GM18873 (cell line): ENCODE measurements around the gene TINAGL1.

Source experiments
- ATAC-seq: cut with Tn5 transposase; IDR thresholded peaks from one replicate; pipeline ENCODE4 v1.9.1; 2021; ENCODE audit warnings: mild to moderate bottlenecking, moderate library complexity, moderate number of reproducible peaks; ENCODE audit not compliant: unreplicated experiment, low FRiP score

Gene TINAGL1, protein sequence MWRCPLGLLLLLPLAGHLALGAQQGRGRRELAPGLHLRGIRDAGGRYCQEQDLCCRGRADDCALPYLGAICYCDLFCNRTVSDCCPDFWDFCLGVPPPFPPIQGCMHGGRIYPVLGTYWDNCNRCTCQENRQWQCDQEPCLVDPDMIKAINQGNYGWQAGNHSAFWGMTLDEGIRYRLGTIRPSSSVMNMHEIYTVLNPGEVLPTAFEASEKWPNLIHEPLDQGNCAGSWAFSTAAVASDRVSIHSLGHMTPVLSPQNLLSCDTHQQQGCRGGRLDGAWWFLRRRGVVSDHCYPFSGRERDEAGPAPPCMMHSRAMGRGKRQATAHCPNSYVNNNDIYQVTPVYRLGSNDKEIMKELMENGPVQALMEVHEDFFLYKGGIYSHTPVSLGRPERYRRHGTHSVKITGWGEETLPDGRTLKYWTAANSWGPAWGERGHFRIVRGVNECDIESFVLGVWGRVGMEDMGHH

DNA sequence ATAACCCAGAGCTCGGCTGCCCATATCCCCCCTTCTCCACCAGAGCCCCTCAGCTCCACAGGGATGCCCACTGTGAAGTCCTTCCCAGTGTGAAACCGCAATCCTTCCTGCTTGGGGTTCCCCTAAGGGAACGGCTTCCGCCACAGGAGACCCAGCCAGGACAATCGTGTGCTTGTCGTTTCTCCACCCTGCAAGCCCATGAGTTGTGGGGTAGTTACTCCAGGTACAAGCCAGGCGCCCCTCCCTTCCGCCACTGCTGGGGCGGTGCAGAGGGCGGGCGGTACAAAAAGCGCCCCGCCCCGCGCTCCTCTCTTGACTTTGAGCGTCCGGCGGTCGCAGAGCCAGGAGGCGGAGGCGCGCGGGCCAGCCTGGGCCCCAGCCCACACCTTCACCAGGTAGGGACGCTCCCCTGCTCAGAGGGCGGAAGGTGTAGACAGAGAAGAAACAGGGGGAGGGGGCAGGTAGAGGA is at the start of gene TINAGL1:
Gene TINAGL1, plus strand, starts transcription at position 315 of the 469 bp plus-strand sequence. CDS start 634 bp downstream, outside the sequence.
- no peak for ATAC-seq

DNA sequence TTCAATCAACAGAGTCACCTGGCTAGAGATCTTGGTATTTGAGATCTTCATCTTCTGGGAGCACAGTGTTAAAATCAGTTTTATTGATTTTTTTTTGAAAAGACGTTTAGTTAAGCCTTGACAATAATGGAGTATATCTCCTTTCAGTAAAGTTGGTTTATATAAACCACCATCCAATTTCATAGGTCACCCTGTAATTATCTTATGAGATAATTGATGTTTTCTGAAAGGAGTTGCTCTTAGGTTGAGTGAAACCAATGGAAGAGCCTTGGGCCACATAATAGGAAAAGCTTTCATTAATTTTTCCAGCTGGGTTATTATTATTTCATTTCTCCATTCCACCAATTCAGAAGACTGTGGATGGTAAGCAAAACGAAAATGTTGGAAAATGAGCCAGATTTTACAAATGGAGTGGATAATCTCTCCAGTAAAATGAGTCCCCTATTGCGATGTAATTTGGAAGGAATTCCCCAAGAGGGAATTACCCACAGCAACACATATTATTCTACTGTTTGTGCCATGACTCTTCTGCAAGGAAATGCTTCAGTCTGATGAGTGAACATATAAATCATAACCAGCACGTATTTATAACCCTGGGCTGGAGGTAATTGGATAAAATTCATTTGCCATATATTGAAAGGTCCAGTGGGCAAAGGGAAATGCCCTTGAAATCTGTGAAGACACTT is 46.2 kb upstream of the TINAGL1 start:
- ATAC-seq: no peak

DNA sequence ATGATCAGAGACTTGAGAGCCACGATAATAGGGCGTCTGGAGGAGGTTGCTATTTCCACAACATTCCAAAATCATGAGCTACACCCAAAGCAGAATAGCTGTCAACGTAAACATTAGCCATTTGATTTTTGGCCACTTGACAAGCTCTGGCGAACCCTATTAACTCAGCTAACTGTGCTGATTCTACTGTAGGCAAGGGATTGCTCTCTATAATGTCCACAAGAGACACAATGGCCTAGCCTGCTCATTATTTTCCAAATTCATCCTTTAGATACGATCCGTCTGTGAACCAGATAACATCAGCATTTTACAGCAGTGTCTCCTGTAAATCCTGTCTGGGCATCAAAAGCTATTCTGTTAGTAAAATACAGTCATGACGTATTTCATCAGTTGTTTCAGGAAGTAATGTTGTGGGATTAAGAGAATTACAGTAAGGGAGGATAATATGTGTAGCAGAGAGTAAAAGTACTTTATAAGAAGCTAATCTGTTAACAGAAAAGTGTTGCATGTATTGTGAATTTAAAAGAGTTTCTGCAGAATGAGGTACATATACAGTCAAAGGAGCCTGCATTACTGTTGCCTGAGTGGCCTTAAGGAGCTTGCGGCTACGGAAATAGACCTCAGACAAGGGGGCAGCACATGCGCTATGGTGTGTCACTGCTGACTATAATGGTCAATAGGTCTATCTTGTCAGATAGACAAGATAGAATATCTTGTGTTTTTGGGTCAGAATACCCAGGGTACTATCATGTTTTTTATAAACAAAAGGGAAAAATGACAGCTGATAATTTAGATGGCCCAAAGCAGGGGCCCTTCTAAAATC is 44.9 kb upstream of the TINAGL1 start:
- ATAC-seq: no peak

DNA sequence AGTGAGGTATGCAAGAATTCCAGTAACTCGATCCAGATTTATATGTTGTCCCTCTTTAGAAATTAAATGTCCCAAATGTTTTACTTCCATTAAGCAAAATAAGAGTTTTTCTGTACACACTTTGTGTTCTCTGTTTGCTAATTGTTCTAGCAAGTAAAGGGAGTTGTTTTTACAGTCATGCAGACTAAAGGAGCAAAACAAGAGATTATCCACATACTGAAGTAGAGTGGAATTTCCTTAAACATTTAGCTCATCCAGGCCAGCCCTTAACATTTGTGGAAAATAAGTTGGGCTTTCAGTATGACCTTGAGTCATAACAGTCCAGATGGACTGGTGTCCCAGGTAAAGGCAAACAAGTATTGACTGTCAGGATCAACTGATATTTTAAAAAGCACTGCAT is 44.1 kb upstream of the TINAGL1 start:
- ATAC-seq: no peak

DNA sequence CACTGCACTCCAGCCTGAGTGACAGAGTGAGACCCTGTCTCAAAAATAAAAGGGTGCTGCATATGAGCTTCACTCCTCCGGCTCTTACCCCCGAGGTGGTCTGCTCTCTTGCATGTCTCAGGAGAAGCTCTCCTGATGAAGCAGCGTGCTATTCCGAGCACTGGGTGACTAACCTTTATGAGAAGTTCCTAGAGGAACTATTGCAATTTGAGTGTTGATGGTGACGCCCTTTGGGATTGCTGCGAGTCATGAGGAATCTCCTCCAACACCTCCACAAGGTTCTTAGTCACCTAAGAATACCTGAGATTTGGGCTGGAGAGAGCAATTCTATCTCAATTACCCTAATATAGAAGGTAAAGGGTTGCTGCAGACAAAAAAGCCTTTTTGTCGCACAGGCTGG is 40.8 kb upstream of the TINAGL1 start:
- ATAC-seq: no peak

DNA sequence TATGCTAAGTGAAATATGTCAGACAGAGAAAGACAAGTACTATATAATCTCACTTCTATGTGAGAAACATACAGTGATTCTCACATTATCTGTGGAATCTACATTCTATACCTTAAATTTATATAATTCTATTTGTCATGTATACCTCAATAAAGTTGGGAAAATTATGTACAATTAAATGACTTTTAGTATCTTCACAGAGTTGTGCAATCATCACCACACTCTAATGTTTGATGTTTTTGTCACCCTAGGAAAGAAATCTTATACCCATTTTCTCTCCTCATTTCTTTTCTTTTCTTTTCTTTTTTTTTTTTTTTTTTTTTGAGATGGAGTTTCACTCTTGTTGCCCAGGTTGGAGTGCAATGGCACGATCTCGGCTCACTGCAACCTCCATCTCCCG is 37.0 kb upstream of the TINAGL1 start:
- ATAC-seq: no peak

DNA sequence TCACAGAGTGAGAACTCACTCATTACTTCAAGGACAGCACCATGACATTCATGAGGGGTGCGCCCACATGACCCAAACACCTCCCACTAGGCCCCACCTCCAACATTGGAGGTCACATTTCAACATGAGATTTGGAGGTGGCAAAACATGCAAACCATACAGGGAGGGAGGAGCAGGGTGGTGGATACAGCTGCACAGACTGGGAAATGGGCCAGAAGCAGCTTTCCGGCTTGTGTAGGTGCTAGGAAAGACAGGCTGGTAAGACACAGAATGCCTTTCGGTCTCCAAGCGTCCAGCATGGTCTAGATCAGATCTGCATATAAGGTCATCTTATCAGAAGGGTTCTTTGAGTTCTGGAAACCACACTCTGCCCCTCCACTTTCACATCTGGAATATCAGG is 35.1 kb upstream of the TINAGL1 start:
- ATAC-seq: no peak

DNA sequence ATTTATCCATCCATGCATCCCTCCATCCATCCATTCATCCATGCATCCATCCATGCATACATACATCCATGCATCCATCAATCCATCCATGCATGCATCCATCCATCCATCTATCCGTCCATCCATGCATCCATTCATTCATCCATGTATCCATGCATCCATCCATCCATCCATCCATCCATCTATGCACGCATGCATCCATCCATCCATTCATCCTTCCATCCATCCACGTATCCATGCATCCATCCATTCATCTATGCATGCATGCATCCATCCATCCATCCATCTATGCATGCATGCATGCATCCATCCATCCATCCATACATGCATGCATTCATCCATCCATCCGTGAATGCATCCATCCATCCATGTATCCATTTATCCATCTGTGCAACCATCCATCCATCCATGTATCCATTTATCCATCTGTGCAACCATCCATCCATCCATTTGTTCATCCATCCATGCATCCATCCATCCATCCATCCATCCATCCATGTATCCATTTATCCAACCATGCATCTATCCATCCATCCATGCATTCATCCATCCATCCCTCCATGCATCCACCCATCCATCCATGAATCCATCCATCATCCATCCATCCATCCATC is 30.3 kb upstream of the TINAGL1 start:
- no peak for ATAC-seq

DNA sequence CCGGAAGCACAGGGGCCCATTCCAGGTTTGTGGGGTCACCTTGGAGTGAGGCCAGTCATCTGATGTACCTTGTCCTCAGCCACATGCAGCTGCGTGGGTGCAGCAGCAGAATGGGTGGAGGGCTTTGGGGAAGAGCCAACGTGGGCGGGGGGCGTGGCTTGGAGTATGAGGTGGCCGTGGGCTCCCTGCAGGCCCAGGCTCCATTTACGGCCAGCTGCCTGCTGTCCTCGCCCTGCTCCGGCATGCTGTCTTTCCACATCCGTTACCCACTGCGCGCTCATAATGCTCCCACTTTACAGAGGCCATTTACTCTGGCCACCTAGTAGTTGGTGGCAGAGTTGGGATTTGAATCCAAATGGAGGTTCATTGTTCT is 27.8 kb upstream of the TINAGL1 start:
- no peak for ATAC-seq

DNA sequence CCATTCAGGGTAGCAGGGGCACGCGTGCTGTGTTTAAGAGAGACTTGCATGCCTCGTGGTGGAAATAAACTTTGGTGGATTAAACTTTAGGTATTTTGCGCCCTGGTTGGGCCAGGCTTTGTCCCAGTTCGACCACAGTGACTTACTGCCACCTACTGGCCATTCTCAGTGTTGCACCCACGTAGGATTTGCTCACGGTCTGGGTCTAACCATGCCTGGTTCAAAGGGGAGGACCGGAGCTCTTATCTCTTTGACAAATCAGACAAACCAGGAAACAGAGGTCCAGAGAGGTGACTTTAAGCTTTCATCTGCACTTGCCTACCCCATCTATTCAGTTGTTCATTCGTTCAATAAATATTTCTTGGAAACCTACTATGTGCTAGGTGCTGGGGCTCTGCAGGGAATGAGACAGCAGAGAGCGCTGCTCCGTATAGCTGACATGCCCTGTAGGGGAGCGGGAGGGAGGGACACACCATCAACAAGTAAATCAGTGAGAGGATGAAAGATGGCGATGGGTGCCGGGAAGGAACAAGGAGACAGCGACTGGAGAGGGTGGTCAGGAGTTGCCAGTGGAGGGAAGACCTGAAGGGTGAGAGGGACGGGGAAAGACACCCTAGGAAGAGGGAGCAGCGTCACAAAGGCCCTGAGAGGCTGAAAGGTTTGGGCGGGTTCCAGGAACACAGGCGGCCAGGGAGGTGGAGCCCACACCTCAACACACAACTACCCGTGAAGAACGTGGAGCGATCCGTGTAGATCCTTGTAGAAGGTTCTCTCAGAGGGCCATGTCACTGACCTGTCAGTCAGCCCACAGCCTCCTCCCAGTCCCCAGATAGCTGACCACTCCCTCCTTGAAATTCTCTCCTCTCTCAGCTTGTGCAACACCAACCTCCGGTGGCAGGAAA is 27.2 kb upstream of the TINAGL1 start:
- no peak for ATAC-seq

DNA sequence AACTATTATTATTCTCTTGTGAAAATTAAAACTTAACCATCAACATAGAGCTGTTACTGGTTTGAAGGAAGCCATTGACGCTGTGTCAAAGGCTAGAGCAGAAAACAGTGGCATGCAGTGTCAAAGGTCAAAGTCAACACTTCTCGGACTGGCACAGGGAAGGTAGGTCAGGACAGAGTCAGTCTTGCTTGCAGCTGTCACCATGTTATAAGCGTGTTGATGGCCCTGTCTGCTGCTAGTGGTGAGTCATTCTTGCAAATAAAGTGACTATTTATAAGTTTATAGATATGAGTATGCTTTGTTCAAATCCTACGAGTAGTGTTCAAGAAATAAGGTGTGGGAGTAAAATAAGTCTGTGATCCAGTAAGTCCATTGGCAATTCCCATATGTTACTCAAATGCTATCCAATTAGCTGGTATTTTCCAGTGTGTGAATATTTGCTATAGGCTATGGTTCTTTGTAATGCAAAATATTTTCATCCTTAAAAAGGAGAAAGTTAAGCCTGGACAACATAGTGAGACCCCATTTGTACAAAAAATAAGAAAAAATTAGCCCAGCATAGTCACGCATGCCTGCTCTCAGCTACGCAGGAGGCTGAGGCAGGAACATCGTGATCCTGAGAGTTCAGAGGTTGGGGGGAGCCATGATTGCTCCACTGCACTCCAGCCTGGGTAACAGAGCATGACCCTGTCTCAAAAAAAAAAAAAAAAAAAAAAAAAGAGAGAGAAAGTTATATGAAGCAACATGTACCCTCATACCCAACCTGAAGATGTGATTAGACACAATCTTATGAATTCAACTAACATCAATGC is 26.3 kb upstream of the TINAGL1 start:
- no peak for ATAC-seq

DNA sequence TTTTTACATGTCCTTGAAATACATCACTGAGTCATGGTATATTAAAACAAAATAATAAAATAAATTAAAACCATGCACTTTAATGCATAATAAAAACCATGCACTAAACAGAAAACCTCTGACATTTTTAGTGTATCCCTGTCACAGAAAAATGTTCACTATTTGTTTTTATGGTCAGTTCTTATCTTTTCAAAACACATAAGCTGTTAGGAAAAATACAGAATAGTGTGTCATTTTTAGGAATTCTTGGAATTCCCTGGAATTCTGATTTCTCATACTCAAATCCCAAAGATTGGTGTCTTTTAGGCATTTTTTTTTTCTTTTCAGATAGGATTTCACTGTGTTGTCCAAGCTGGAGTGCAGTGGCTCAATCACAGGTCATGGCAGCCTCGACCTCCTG is 25.1 kb upstream of the TINAGL1 start:
- no peak for ATAC-seq

DNA sequence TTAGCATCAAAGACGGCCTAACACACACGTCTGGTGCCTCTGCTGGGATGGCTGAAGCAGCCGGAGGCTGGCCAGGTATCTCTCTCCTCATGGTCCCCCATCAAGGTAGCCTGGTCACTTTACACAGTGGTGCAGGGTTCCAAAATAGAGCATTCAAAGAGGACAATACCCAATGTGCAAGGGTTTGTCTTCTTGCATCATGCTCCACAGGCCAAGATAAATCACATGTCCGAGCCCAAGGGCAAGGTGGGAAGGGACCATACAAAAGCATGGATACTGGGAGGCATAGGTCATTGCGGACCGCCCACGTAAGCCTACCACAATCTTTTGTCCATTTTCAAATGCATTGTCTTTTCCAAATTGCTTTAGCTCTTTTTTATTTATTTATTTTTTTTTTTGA is 23.8 kb upstream of the TINAGL1 start:
- ATAC-seq: no peak

DNA sequence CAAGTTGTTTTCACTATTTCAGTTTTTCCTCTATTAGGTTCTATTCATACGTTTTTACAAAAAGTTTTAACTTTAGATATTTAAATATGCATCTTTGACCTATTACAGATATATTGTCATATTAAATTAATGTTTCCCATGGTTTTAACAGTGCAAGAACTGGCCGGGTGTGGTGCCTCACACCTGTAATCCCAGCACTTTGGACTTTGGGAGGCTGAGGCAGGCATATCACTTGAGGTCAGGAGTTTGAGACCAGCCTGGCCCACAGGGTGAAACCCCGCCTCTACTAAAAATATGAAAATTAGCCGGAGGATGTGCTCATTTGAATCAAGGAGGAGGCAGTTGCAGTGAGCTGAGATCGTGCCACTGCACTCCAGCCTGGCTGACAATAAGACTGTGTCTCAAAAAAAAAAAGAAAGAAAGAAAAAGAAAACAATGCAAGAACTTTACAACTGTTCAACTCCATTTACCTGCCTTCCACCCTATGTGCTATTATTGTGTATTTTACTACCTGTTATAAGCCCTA is 19.8 kb upstream of the TINAGL1 start:
- ATAC-seq: no peak

DNA sequence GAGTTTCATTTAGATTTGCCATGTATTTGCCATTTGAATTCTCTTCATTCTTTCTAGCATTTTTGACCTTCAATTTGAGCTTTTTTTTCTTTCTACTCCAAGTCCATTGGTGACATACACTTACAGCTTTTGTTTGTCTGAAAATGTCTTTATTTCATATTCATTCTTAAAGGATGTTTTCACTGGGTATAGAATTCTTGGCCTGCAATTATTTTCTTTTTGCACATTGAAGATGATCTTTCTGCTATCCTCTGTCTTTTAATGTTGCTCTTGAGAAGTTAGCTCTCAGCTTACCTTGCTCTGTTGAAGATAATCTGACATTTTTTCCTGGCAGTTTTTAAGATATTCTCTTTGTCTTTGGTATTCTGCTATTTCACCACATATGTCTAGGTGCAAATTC is 16.6 kb upstream of the TINAGL1 start:
- no peak for ATAC-seq

DNA sequence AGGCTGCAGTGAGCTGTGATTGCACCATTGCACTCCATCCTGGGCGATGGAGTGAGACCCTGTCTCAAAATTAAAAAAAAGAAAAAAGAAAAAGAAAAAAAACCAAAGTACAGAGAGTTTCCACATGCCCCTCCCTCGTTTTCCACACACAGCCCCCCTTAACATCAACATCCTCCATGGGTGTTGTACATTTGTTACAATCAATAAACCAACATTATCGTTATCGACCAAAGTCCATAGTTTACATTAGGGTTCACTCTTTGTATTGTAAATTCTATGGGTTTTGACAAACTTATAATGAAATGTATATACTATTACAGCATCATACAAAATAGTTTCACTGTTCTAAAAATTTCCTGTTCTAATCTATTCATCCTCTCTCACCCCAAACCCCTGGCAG is 15.9 kb upstream of the TINAGL1 start:
- no peak for ATAC-seq

DNA sequence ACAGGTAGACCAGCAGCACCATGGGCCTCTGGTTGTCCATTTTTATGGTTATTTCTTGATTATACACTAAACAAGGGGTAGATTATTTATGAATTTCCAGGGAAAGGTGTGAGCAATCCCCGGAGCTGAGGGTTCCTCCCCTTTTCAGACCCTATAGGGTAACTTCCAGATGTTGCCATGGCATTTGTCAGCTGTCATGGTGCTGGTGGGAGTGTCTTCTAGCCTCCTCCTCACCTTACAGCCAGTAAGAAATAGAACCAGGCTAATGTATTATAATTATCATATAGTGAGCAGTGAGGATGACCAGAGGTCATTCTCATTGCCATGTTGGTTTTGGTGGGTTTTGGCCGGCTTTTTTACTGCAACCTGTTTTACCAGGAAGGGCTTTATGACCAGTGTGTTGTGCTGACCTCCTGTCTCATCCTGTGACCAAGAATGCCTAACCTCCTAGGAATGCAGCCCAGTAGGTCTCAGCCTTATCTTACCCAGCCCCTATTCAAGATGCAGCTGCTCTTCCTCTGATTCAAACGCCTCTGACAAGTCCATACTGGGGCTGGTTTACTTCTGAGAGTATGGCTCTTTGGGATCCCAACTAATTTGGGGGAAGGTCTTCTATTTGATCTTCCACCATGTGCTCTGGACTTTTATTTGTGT is 13.5 kb upstream of the TINAGL1 start:
- no peak for ATAC-seq

DNA sequence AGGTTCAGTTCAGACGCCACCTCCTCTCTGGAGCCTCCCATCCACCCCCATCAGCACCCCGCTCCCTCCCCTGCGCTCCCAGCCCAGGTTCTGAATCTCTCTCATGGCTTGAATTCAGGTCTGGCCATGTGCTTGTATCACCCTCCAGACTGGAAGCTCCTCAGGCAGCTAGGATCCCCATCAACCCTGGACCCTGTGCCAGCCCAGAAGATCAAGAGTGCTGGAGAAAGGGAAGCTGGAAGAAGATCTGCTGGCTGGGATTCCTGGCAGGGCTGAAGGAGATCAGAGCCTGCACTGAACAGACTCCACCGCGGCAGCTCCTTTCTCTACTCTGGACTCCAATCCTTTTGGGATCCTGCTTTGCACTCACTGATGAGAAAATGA is 11.7 kb upstream of the TINAGL1 start:
- no peak for ATAC-seq
